H9 (cell line): ENCODE data around the gene INPP5E. TPM values are rescaled to one million over a fixed set of nuclear protein-coding genes. Genes with fewer than 3 reads are reported as not detected.

Experiments used
- DNase-seq: peaks from one replicate; pipeline ENCODE4 v3.0.0-alpha.2; 2017
- H2AFZ ChIP-seq: one replicate; pipeline ENCODE4 v1.6.1; 2013; ENCODE audit warnings: mild to moderate bottlenecking, low read length, control low read depth, moderate library complexity
- H2AK5ac ChIP-seq: 2 replicates; pipeline ENCODE4 v1.6.1; 2013; ENCODE audit warnings: low read length, control low read depth, mixed read lengths; ENCODE audit not compliant: insufficient read length
- H2BK120ac ChIP-seq: one replicate; pipeline ENCODE4 v1.6.1; 2013; ENCODE audit warnings: low read depth, mild to moderate bottlenecking, low read length, control low read depth, inconsistent platforms; ENCODE audit not compliant: poor library complexity, severe bottlenecking
- H2BK12ac ChIP-seq: 2 replicates; pipeline ENCODE4 v1.6.1; 2013; ENCODE audit warnings: low read length, control low read depth, mixed read lengths, low read depth; ENCODE audit not compliant: insufficient read length
- H2BK15ac ChIP-seq: 2 replicates; pipeline ENCODE4 v1.6.1; 2013; ENCODE audit warnings: low read depth, low read length, control low read depth
- H2BK20ac ChIP-seq: one replicate; pipeline ENCODE4 v1.6.1; 2013; ENCODE audit warnings: low read depth, mild to moderate bottlenecking, low read length, control low read depth, inconsistent platforms; ENCODE audit not compliant: poor library complexity, severe bottlenecking
- H2BK5ac ChIP-seq: 2 replicates; pipeline ENCODE4 v1.6.1; 2013; ENCODE audit warnings: low read length, control low read depth, mixed read lengths; ENCODE audit not compliant: insufficient read length
- H3K14ac ChIP-seq: 2 replicates; pipeline ENCODE4 v1.6.1; 2013; ENCODE audit warnings: low read length, control low read depth; ENCODE audit not compliant: insufficient read depth
- H3K18ac ChIP-seq: 2 replicates; pipeline ENCODE4 v1.6.1; 2013; ENCODE audit warnings: low read depth, mild to moderate bottlenecking, mixed read lengths, low read length, control low read depth; ENCODE audit not compliant: insufficient read length
- H3K23ac ChIP-seq: 2 replicates; pipeline ENCODE4 v1.6.1; 2013; ENCODE audit warnings: low read length, control low read depth, mixed read lengths, low read depth; ENCODE audit not compliant: insufficient read length
- H3K23me2 ChIP-seq: 2 replicates; pipeline ENCODE4 v1.6.1; 2013; ENCODE audit warnings: low read depth, mild to moderate bottlenecking, mixed read lengths, low read length, control low read depth; ENCODE audit not compliant: insufficient read length, poor library complexity, severe bottlenecking
- H3K27ac ChIP-seq: 2 replicates; pipeline ENCODE4 v1.5.1; 2013; ENCODE audit warnings: low read length, control low read depth, mixed read lengths, low read depth; ENCODE audit not compliant: insufficient read length
- H3K27me3 ChIP-seq: 2 replicates; pipeline ENCODE4 v1.6.1; 2013; ENCODE audit warnings: low read length, control low read depth, inconsistent platforms; ENCODE audit not compliant: insufficient read depth
- H3K4ac ChIP-seq: 2 replicates; pipeline ENCODE4 v1.6.1; 2013; ENCODE audit warnings: low read depth, mild to moderate bottlenecking, control low read depth, inconsistent platforms, low read length, moderate library complexity
- H3K4me1 ChIP-seq: 2 replicates; pipeline ENCODE4 v1.6.1; 2013; ENCODE audit warnings: low read length, control low read depth, inconsistent platforms; ENCODE audit not compliant: insufficient read depth
- H3K4me2 ChIP-seq: 2 replicates; pipeline ENCODE4 v1.6.1; 2013; ENCODE audit warnings: low read length, control low read depth, mixed read lengths; ENCODE audit not compliant: insufficient read length, insufficient read depth
- H3K56ac ChIP-seq: 2 replicates; pipeline ENCODE4 v1.6.1; 2013; ENCODE audit warnings: low read depth, mild to moderate bottlenecking, mixed read lengths, low read length, control low read depth; ENCODE audit not compliant: insufficient read length
- H3K79me1 ChIP-seq: 2 replicates; pipeline ENCODE4 v1.6.1; 2013; ENCODE audit warnings: low read depth, mild to moderate bottlenecking, moderate library complexity, low read length, control low read depth, inconsistent platforms; ENCODE audit not compliant: insufficient read depth, poor library complexity, severe bottlenecking
- H3K79me2 ChIP-seq: 2 replicates; pipeline ENCODE4 v1.6.1; 2013; ENCODE audit warnings: low read length, control low read depth, inconsistent platforms; ENCODE audit not compliant: insufficient read depth
- H3K9ac ChIP-seq: 2 replicates; pipeline ENCODE4 v1.6.1; 2013; ENCODE audit warnings: low read length, control low read depth, mixed read lengths; ENCODE audit not compliant: insufficient read length; ENCODE audit errors: extremely low read depth
- H3K9me3 ChIP-seq: one replicate; pipeline ENCODE4 v1.6.1; 2013; ENCODE audit warnings: low read depth, low read length, inconsistent platforms; ENCODE audit not compliant: control insufficient read depth
- H3T11ph ChIP-seq: one replicate; pipeline ENCODE4 v1.6.1; 2013; ENCODE audit warnings: mild to moderate bottlenecking, low read length, control low read depth, inconsistent platforms
- H4K20me1 ChIP-seq: one replicate; pipeline ENCODE4 v1.6.1; 2013; ENCODE audit not compliant: control insufficient read depth, insufficient read length, insufficient read depth
- H4K5ac ChIP-seq: 2 replicates; pipeline ENCODE4 v1.6.1; 2013; ENCODE audit warnings: low read depth, mild to moderate bottlenecking, mixed read lengths, low read length, control low read depth; ENCODE audit not compliant: insufficient read length
- H4K8ac ChIP-seq: replicated peaks from 2 replicates; pipeline ENCODE4 v1.6.1; 2013; ENCODE audit warnings: low read length, control low read depth, mixed read lengths, low read depth; ENCODE audit not compliant: insufficient read length
- H4K91ac ChIP-seq: 2 replicates; pipeline ENCODE4 v1.6.1; 2013; ENCODE audit warnings: low read depth, mild to moderate bottlenecking, moderate library complexity, mixed read lengths, low read length, control low read depth; ENCODE audit not compliant: insufficient read length
- H3K27ac Mint-ChIP-seq, 3 experiments: 2 replicates in 2 of 3; 3 replicates in 1 of 3; pipeline ENCODE4 v1.8.0; 2020 to 2021; ENCODE audit warnings: mixed read lengths in 3 of 3, mild to moderate bottlenecking in 1 of 3, moderate library complexity in 1 of 3
- H3K27me3 Mint-ChIP-seq: 2 replicates; pipeline ENCODE4 v1.8.0; 2021; ENCODE audit warnings: low read depth, mild to moderate bottlenecking, moderate library complexity, mixed read lengths
- H3K36me3 Mint-ChIP-seq, 3 experiments: 2 replicates in 2 of 3; 3 replicates in 1 of 3; pipeline ENCODE4 v1.8.0; 2020 to 2021; ENCODE audit warnings: low read depth in 3 of 3, mixed read lengths in 3 of 3; ENCODE audit not compliant: insufficient read depth in 1 of 3
- H3K4me1 Mint-ChIP-seq, 2 experiments: 2 replicates each; pipeline ENCODE4 v1.8.0; 2020; ENCODE audit warnings: mixed read lengths in 2 of 2
- H3K4me3 Mint-ChIP-seq, 2 experiments: 2 replicates in 1 of 2; 3 replicates in 1 of 2; pipeline ENCODE4 v1.8.0; 2020 to 2021; ENCODE audit warnings: mild to moderate bottlenecking in 2 of 2, mixed read lengths in 2 of 2, moderate library complexity in 1 of 2
- H3K9me3 Mint-ChIP-seq, 2 experiments: 2 replicates in 1 of 2; 3 replicates in 1 of 2; pipeline ENCODE4 v1.8.0; 2020; ENCODE audit warnings: mild to moderate bottlenecking in 2 of 2, mixed read lengths in 2 of 2, moderate library complexity in 1 of 2
- CTCF ChIP-seq: fragments of 200-600 bp; sonication (generic); conservative IDR thresholded peaks from 3 replicates; pipeline ENCODE4 v1.8.0; 2021; ENCODE audit warnings: antibody characterized with exemption, mild to moderate bottlenecking
- WGBS: extraction: QIAGEN DNeasy Blood & Tissue Kit; methylation state at CpG from one replicate; pipeline ENCODE4 v1.1.7; 2013; ENCODE audit warnings: missing lambda C conversion rate, low lambda C conversion rate, mixed read lengths; ENCODE audit not compliant: insufficient read length; ENCODE audit errors: extremely low coverage; 5-methylcytosine and 5-hydroxymethylcytosine counted together
- total RNA-seq: library from RNA; stranded (reverse); gene quantifications from 2 replicates; pipeline ENCODE4 v1.2.1, GENCODE V29; 2021

The INPP5E gene
- total RNA-seq, 1 experiment from 2014 or later, result 21.0 TPM

DNA sequence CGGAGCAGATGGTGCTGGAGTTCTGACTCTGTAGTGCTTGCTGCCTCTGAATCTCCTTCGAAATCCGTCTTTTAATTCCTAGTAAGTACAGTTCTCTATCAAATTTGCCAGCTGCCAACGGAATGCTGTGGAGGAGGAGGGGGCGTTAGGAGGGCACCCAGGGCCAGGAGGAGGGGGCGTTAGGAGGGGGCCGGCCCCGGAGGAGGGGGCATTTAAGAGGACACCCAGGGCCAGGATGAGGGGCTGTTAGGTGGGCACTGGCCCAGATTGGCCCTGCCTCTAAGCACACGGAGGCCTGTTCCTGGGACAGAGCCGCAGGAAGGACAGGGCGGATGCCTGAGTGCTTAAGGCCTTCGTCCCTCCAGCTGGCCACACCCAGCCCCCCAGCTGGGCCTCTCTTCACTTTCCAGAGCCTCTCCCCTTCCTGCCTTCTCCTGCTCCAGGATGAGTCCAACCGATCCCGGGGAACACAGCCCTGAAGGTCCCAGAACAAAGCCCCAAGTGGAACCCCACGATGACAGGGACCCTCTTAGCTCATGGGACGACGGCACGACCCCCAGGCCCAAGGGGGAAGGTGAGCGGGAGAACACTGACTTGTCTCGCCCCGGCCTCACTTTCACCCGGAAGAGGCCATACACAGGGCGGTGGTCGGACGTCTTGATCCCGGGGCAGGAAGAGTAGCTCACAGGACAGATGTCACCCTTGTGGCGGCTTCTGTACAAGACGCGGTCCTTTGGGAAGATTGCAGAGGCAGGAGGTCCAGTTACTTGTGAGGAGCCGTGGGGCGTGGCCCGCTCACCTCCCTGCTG, 9.8 kb downstream of the INPP5E start:
- no peaks in the 10 kb centered on the region for H3K79me1 ChIP-seq
- no peaks in the 10 kb centered on the region for H4K20me1 ChIP-seq
- no peak overlapping the region for H3K4ac ChIP-seq
- Mint-ChIP-seq H3K4me1 (0 out of 4 replicates have a peak, but pooled peaks cover 0 to 2% of the 10 kb centered on the region in 2 experiments), H3K36me3 (peaks cover 4 to 34% (median 26%) of the 10 kb centered on the region in 3 experiments; a peak in 6 of 7 replicates), H3K4me3 (no peak overlapping the region), H3K9me3 (no peaks in the 10 kb centered on the region), H3K27me3 (no peaks in the 10 kb centered on the region), H3K27ac (no peak overlapping the region; a peak in 2 of 7 replicates)
- no peak overlapping the region for H4K8ac ChIP-seq
- H2AK5ac ChIP-seq, result no peak overlapping the region
- H3K14ac ChIP-seq, result no peak overlapping the region
- H4K91ac ChIP-seq, result no peak overlapping the region
- no peak overlapping the region for H2BK20ac ChIP-seq
- H3K56ac ChIP-seq, result no peak overlapping the region
- no peaks in the 10 kb centered on the region for H3K9me3 ChIP-seq
- no peak overlapping the region for H2BK15ac ChIP-seq
- no peaks in the 10 kb centered on the region for H3K79me2 ChIP-seq
- H3K27ac ChIP-seq, result no peak overlapping the region
- H2BK120ac ChIP-seq, result no peak overlapping the region
- no CpG with 5 or more reads among the region's 32 CpGs for WGBS
- H3K9ac ChIP-seq, result no peak overlapping the region
- no peak overlapping the region for H3K4me2 ChIP-seq
- H3T11ph ChIP-seq, result no peak overlapping the region
- no peaks in the 10 kb centered on the region for H3K23me2 ChIP-seq
- H3K4me1 ChIP-seq, result no peaks in the 10 kb centered on the region
- TF ChIP-seq CTCF, result 0 out of 3 replicates have a peak, but pooled peaks have one; percentile 9
- no peaks in the 10 kb centered on the region for H3K27me3 ChIP-seq
- H3K23ac ChIP-seq, result no peak overlapping the region
- no peak overlapping the region for H3K18ac ChIP-seq
- no peak overlapping the region for H2AFZ ChIP-seq
- no peak overlapping the region for H4K5ac ChIP-seq
- H2BK12ac ChIP-seq, result no peak overlapping the region
- DNase-seq, result no peak
- no peak overlapping the region for H2BK5ac ChIP-seq
